Activated naive CD8-positive, alpha-beta T cell (primary cell): ENCODE data around the gene PRTN3.
"Not testable (repeated sequence)": the region's sequence is repeated elsewhere in the genome, so short reads cannot be mapped to it uniquely, and the experiment has no call there.

ENCODE experiments used
- H3K27ac Mint-ChIP-seq: one replicate; pipeline ENCODE4 v1.8.0; 2021; ENCODE audit warnings: mixed read lengths
- H3K27me3 Mint-ChIP-seq: one replicate; pipeline ENCODE4 v1.8.0; 2021; ENCODE audit warnings: mixed read lengths
- H3K36me3 Mint-ChIP-seq: one replicate; pipeline ENCODE4 v1.8.0; 2021; ENCODE audit warnings: mixed read lengths
- H3K4me1 Mint-ChIP-seq: one replicate; pipeline ENCODE4 v1.8.0; 2021; ENCODE audit warnings: low read depth, mixed read lengths
- H3K4me3 Mint-ChIP-seq: one replicate; pipeline ENCODE4 v1.8.0; 2021; ENCODE audit warnings: mild to moderate bottlenecking, mixed read lengths
- H3K9me3 Mint-ChIP-seq: one replicate; pipeline ENCODE4 v1.8.0; 2021; ENCODE audit warnings: low read depth, mixed read lengths

PRTN3 gene

GRCh38 chr19:810077-810855 lies 30.5 kb upstream of the PRTN3 start:
- Mint-ChIP-seq H3K36me3 (peaks cover 3% of the 10 kb centered on the region), H3K27ac (no peak overlapping the region), H3K9me3 (no peaks in the 10 kb centered on the region), H3K4me3 (no peak overlapping the region), H3K4me1 (peaks cover 9% of the 10 kb centered on the region), H3K27me3 (no peaks in the 10 kb centered on the region)

GRCh38 chr19:810883-811489 lies 29.8 kb upstream of the PRTN3 start:
- Mint-ChIP-seq H3K27me3 (no peaks in the 10 kb centered on the region), H3K4me3 (no peak overlapping the region), H3K36me3 (peaks cover 5% of the 10 kb centered on the region), H3K4me1 (peaks cover 9% of the 10 kb centered on the region), H3K9me3 (no peaks in the 10 kb centered on the region), H3K27ac (no peak overlapping the region)

GRCh38 chr19:811506-812048 lies 29.2 kb upstream of the PRTN3 start:
- Mint-ChIP-seq H3K4me1 (peaks cover 9% of the 10 kb centered on the region), H3K36me3 (peaks cover 8% of the 10 kb centered on the region), H3K27me3 (no peaks in the 10 kb centered on the region), H3K27ac (no peak overlapping the region), H3K9me3 (no peaks in the 10 kb centered on the region), H3K4me3 (no peak overlapping the region)

- Mint-ChIP-seq H3K4me1 (peaks cover 8% of the 10 kb centered on the region), H3K36me3 (peaks cover 9% of the 10 kb centered on the region), H3K9me3 (no peaks in the 10 kb centered on the region), H3K27ac (no peak overlapping the region), H3K4me3 (no peak overlapping the region), H3K27me3 (no peaks in the 10 kb centered on the region)
Measured at GRCh38 chr19:812049-812746, 28.6 kb upstream of the PRTN3 start.

GRCh38 chr19:812747-813218 lies 28.0 kb upstream of the PRTN3 start:
- Mint-ChIP-seq H3K27ac (no peak overlapping the region), H3K4me1 (peaks cover 2% of the 10 kb centered on the region), H3K4me3 (no peak overlapping the region), H3K36me3 (peaks cover 6% of the 10 kb centered on the region), H3K27me3 (no peaks in the 10 kb centered on the region), H3K9me3 (no peaks in the 10 kb centered on the region)

GRCh38 chr19:813219-814151 lies 27.3 kb upstream of the PRTN3 start:
- no peak overlapping the region for H3K27ac Mint-ChIP-seq
- H3K4me3 Mint-ChIP-seq = no peak overlapping the region
- H3K27me3 Mint-ChIP-seq = no peaks in the 10 kb centered on the region
- peaks cover 6% of the 10 kb centered on the region for H3K36me3 Mint-ChIP-seq
- H3K4me1 Mint-ChIP-seq = no peaks in the 10 kb centered on the region
- H3K9me3 Mint-ChIP-seq = no peaks in the 10 kb centered on the region

GRCh38 chr19:814152-815078 lies 26.4 kb upstream of the PRTN3 start:
- Mint-ChIP-seq H3K27me3 (no peaks in the 10 kb centered on the region), H3K27ac (peak overlapping the region; percentile 29), H3K4me1 (no peaks in the 10 kb centered on the region), H3K36me3 (peaks cover 6% of the 10 kb centered on the region), H3K9me3 (no peaks in the 10 kb centered on the region), H3K4me3 (peak overlapping the region; percentile 44)

- peaks cover 6% of the 10 kb centered on the region for H3K36me3 Mint-ChIP-seq
- H3K9me3 Mint-ChIP-seq = no peaks in the 10 kb centered on the region
- H3K4me3 Mint-ChIP-seq = no peak overlapping the region
- no peaks in the 10 kb centered on the region for H3K27me3 Mint-ChIP-seq
- peak overlapping the region; percentile 29 for H3K27ac Mint-ChIP-seq
- no peaks in the 10 kb centered on the region for H3K4me1 Mint-ChIP-seq
Measured at GRCh38 chr19:815079-815774, 25.6 kb upstream of the PRTN3 start.

GRCh38 chr19:815775-816499 lies 24.9 kb upstream of the PRTN3 start:
- H3K27me3 Mint-ChIP-seq = no peaks in the 10 kb centered on the region
- peaks cover 6% of the 10 kb centered on the region for H3K36me3 Mint-ChIP-seq
- H3K4me3 Mint-ChIP-seq = no peak overlapping the region
- H3K27ac Mint-ChIP-seq = peak overlapping the region; percentile 86
- H3K9me3 Mint-ChIP-seq = no peaks in the 10 kb centered on the region
- no peaks in the 10 kb centered on the region for H3K4me1 Mint-ChIP-seq

GRCh38 chr19:816500-816857 lies 24.3 kb upstream of the PRTN3 start:
- Mint-ChIP-seq H3K4me1 (no peaks in the 10 kb centered on the region), H3K27ac (peak overlapping the region; percentile 43), H3K9me3 (no peaks in the 10 kb centered on the region), H3K36me3 (peaks cover 6% of the 10 kb centered on the region), H3K27me3 (no peaks in the 10 kb centered on the region), H3K4me3 (no peak overlapping the region)

- not testable (repeated sequence) for H3K36me3 Mint-ChIP-seq, H3K27me3 Mint-ChIP-seq, H3K27ac Mint-ChIP-seq
Measured at GRCh38 chr19:820212-820611, 20.6 kb upstream of the PRTN3 start.

GRCh38 chr19:821231-821824 lies 19.5 kb upstream of the PRTN3 start:
- peaks cover 4% of the 10 kb centered on the region for H3K36me3 Mint-ChIP-seq
- no peak overlapping the region for H3K27ac Mint-ChIP-seq
- no peaks in the 10 kb centered on the region for H3K4me1 Mint-ChIP-seq
- H3K4me3 Mint-ChIP-seq = peak overlapping the region; percentile 38
- no peaks in the 10 kb centered on the region for H3K9me3 Mint-ChIP-seq
- no peaks in the 10 kb centered on the region for H3K27me3 Mint-ChIP-seq

More at GRCh38 chr19:820212-820611, 20.6 kb upstream of the PRTN3 start:
- not testable (repeated sequence) for H3K4me3 Mint-ChIP-seq, H3K4me1 Mint-ChIP-seq, H3K9me3 Mint-ChIP-seq
